Breast epithelium (tissue), 3 donors: ENCODE data around the gene MYO18B.

ENCODE experiments used
- POLR2A ChIP-seq: fragments of 450-650 bp; IDR thresholded peaks from one replicate; pipeline ENCODE4 v1.6.1; 2016; ENCODE audit warnings: antibody characterized with exemption, mild to moderate bottlenecking, moderate library complexity
- TF ChIP-seq, protein P1 (sequence below), 3 donors: fragments of 450-650 bp; IDR thresholded peaks; one replicate each; pipeline ENCODE4 v1.5.1; 2016 to 2017; ENCODE audit warnings: antibody characterized with exemption in 3 of 3, mild to moderate bottlenecking in 3 of 3, moderate library complexity in 3 of 3

DNA sequence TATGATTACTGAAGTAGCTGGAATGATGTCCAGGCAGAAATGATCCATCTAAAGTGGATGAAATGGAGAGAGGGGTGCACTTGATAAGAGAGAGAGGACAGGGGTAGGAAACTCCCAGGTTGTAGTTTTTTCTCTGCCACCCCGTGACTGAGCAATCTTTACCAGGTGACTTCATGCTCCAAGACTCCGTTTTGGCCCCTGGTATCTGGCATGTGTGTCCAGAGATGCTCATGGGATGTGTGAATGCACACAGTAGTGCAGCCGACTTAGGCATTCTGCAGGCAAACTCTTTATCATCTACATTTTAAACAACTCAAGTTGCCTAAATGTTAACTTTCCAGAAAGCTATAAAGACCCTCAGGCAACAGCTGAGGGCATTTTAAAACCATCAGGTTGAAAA, 238.0 kb downstream of the MYO18B start:
- TF ChIP-seq, protein P1, sequence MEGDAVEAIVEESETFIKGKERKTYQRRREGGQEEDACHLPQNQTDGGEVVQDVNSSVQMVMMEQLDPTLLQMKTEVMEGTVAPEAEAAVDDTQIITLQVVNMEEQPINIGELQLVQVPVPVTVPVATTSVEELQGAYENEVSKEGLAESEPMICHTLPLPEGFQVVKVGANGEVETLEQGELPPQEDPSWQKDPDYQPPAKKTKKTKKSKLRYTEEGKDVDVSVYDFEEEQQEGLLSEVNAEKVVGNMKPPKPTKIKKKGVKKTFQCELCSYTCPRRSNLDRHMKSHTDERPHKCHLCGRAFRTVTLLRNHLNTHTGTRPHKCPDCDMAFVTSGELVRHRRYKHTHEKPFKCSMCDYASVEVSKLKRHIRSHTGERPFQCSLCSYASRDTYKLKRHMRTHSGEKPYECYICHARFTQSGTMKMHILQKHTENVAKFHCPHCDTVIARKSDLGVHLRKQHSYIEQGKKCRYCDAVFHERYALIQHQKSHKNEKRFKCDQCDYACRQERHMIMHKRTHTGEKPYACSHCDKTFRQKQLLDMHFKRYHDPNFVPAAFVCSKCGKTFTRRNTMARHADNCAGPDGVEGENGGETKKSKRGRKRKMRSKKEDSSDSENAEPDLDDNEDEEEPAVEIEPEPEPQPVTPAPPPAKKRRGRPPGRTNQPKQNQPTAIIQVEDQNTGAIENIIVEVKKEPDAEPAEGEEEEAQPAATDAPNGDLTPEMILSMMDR (IDR thresholded peaks at IDR 0.05) = no peak
- no peak for TF ChIP-seq POLR2A
